HG02981 (cell line): ENCODE data around the gene RAMACL.

Source experiments
- ATAC-seq: cut with Tn5 transposase; IDR thresholded peaks from one replicate; pipeline ENCODE4 v1.9.1; 2021; ENCODE audit warnings: mild to moderate bottlenecking, moderate library complexity; ENCODE audit not compliant: unreplicated experiment

The RAMACL gene

GRCh38 chr6:166618251-166618650 is 31.8 kb upstream of the RAMACL start:
- ATAC-seq: no peak

- no peak for ATAC-seq
Observed at GRCh38 chr6:166617359-166617758, 30.9 kb upstream of the RAMACL start.

- no peak for ATAC-seq
Observed at GRCh38 chr6:166616261-166617238, 30.1 kb upstream of the RAMACL start.

- ATAC-seq: no peak
Observed at GRCh38 chr6:166615059-166615770, 28.7 kb upstream of the RAMACL start.

- no peak for ATAC-seq
Observed at GRCh38 chr6:166614589-166614988, 28.1 kb upstream of the RAMACL start.

- no peak for ATAC-seq
Observed at GRCh38 chr6:166614171-166614583, 27.7 kb upstream of the RAMACL start.

GRCh38 chr6:166613027-166613426 is 26.5 kb upstream of the RAMACL start:
- no peak for ATAC-seq

GRCh38 chr6:166612471-166612881 is 26.0 kb upstream of the RAMACL start:
- no peak for ATAC-seq

GRCh38 chr6:166611631-166612030 is 25.2 kb upstream of the RAMACL start:
- ATAC-seq: no peak

GRCh38 chr6:166610069-166610468 is 23.6 kb upstream of the RAMACL start:
- ATAC-seq: no peak

GRCh38 chr6:166608774-166609173 is 22.3 kb upstream of the RAMACL start:
- ATAC-seq: no peak

GRCh38 chr6:166605752-166606151 is 19.3 kb upstream of the RAMACL start:
- no peak for ATAC-seq

- ATAC-seq: no peak
Observed at GRCh38 chr6:166604911-166605310, 18.4 kb upstream of the RAMACL start.

GRCh38 chr6:166604328-166604727 is 17.9 kb upstream of the RAMACL start:
- no peak for ATAC-seq

- no peak for ATAC-seq
Observed at GRCh38 chr6:166603043-166603690, 16.7 kb upstream of the RAMACL start.

GRCh38 chr6:166601956-166602355 is 15.5 kb upstream of the RAMACL start:
- no peak for ATAC-seq

GRCh38 chr6:166600931-166601330 is 14.5 kb upstream of the RAMACL start:
- ATAC-seq: no peak

GRCh38 chr6:166599205-166599604 is 12.7 kb upstream of the RAMACL start:
- ATAC-seq: no peak

GRCh38 chr6:166598441-166599138 is 12.1 kb upstream of the RAMACL start:
- no peak for ATAC-seq

GRCh38 chr6:166597711-166598440 is 11.4 kb upstream of the RAMACL start:
- ATAC-seq: no peak
